A673 (cell line): ENCODE results near the gene OR2V1. TPM values are rescaled to one million over a fixed set of nuclear protein-coding genes. Genes with fewer than 3 reads are reported as not detected.
"Not testable (repeated sequence)": the region's sequence is repeated elsewhere in the genome, so short reads cannot be mapped to it uniquely, and the experiment has no call there.

Source experiments
- BruUV-seq: library from RNA; stranded (reverse); fragments of 400-500 nt; replicated peaks from 2 replicates; lab custom pipeline; 2021; lab: Mats Ljungman, UMichigan
- CTCF ChIA-PET: fragments of 300-600 bp; sonication (Branson Sonifier 250); formaldehyde crosslinking; loops from one replicate; lab custom pipeline; 2022; ENCODE audit warnings: antibody characterized with exemption; lab: Charles Lee
- POLR2A ChIA-PET: fragments of 300-600 bp; sonication (Branson Sonifier 250); formaldehyde crosslinking; loops from one replicate; lab custom pipeline; 2022; ENCODE audit warnings: antibody characterized with exemption; ENCODE audit not compliant: low non-redundant PET; lab: Charles Lee
- DNase-seq: peaks from one replicate; pipeline ENCODE4 v3.0.0-alpha.2; 2015; ENCODE audit warnings: low spot score
- H3K27ac ChIP-seq: fragments of 200-600 bp; sonication (generic); 2 replicates; pipeline ENCODE4 v1.5.1; 2016; ENCODE audit warnings: mixed run types, low read depth, mild to moderate bottlenecking, mixed read lengths, antibody characterized with exemption, low read length; ENCODE audit not compliant: poor library complexity, severe bottlenecking
- H3K27me3 ChIP-seq: fragments of 200-600 bp; sonication (generic); replicated peaks from 2 replicates; pipeline ENCODE4 v1.6.1; 2017; ENCODE audit warnings: mixed run types, low read depth, mild to moderate bottlenecking, mixed read lengths, antibody characterized with exemption, low read length; ENCODE audit not compliant: insufficient read depth, poor library complexity
- H3K36me3 ChIP-seq: fragments of 200-600 bp; sonication (generic); 2 replicates; pipeline ENCODE4 v1.6.1; 2016; ENCODE audit warnings: mixed run types, mild to moderate bottlenecking, mixed read lengths, antibody characterized with exemption, low read length; ENCODE audit not compliant: insufficient read depth, poor library complexity, severe bottlenecking
- H3K4me1 ChIP-seq: fragments of 200-600 bp; sonication (generic); 2 replicates; pipeline ENCODE4 v1.6.1; 2017; ENCODE audit warnings: mixed run types, mild to moderate bottlenecking, mixed read lengths, antibody characterized with exemption, low read length; ENCODE audit not compliant: insufficient read depth, poor library complexity, severe bottlenecking
- H3K4me3 ChIP-seq: fragments of 200-600 bp; sonication (generic); 2 replicates; pipeline ENCODE4 v1.5.1; 2016; ENCODE audit warnings: low read depth, mixed run types, mild to moderate bottlenecking, mixed read lengths, low read length; ENCODE audit not compliant: poor library complexity, severe bottlenecking
- H3K9me3 ChIP-seq: fragments of 200-600 bp; sonication (generic); 2 replicates; pipeline ENCODE4 v1.6.1; 2016; ENCODE audit warnings: mixed run types, low read depth, mild to moderate bottlenecking, mixed read lengths, antibody characterized with exemption, low read length; ENCODE audit not compliant: poor library complexity, severe bottlenecking
- CTCF ChIP-seq: fragments of 300-800, 200-600 bp; sonication (generic); conservative IDR thresholded peaks from 2 replicates; pipeline ENCODE4 v1.5.1; 2017; ENCODE audit warnings: low read depth, mild to moderate bottlenecking, antibody characterized with exemption, low read length, moderate library complexity, mixed read lengths
- EZH2 ChIP-seq: fragments of 200-600 bp; sonication (generic); IDR thresholded peaks from 2 replicates; pipeline ENCODE4 v1.6.1; 2017; ENCODE audit warnings: borderline replicate concordance, low read depth, mild to moderate bottlenecking, mixed read lengths, antibody characterized with exemption, low read length; ENCODE audit not compliant: poor library complexity, severe bottlenecking
- intact Hi-C: fragments of 100-400 bp; cut with micrococcal nuclease; formaldehyde crosslinking; loops from one replicate; pipeline ENCODE4 v1.10.0; 2022; ENCODE audit not compliant: unreplicated experiment
- total RNA-seq: library from RNA; stranded (reverse); gene quantifications from 2 replicates; pipeline ENCODE4 v1.2.3, GENCODE V29; 2021

OR2V1 gene
- total RNA-seq, 1 experiment from 2014 or later = not detected

DNA sequence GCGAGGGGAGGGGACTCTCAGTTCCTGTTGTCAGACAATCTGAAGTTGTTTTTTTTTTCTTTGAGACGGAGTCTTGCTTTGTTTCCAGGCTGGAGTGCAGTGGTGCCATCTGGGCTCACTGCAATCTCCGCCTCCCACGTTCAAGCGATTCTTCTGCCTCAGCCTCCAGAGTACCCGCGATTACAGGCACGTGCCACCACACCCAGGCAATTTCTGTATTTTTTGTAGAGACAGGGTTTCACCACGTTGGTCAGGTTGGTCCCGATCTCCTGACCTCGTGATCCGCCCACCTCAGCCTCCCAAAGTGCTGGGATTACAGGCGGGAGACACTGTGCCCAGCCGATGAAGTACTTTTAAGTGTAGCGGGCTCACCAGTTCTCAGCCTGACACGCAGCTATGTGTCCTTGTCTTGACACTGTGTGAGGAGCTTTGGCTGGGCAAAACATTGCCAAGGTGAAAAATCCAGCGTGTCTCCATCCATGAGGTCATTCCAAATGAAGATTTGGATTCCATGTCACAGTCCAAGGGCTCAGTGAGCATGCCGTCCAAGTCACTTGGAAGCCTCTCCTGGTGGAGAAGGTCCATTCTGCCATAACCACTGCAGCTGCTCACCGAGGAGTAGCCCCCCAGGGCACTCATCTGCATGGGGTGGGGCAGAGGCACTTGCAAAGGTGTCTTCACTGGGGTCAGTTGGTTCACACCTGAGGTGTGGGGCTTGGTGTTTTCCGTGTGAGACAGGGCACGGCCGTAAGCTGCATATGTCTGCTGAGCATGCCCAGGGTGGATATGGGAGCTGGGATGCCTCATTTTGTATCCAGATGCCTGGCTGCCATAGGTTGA is 32.0 kb downstream of the OR2V1 start:
- DNase-seq = peak; percentile 29
- CTCF ChIA-PET = no interaction called here
- no TSS peak for BruUV-seq
- TF ChIP-seq EZH2 = no peak
- TF ChIP-seq CTCF = no peak
- H3K4me3 ChIP-seq = no peak overlapping the region
- H3K27me3 ChIP-seq = peaks cover 19% of the 10 kb centered on the region
- intact Hi-C loops = no loop called here
- no peak overlapping the region for H3K27ac ChIP-seq
- no peaks in the 10 kb centered on the region for H3K4me1 ChIP-seq
- POLR2A ChIA-PET = no interaction called here
- H3K9me3 ChIP-seq = no peaks in the 10 kb centered on the region
- H3K36me3 ChIP-seq = no peaks in the 10 kb centered on the region

GRCh38 chr5:181097759-181098491 is 33.0 kb downstream of the OR2V1 start:
- BruUV-seq, POLR2A ChIA-PET, intact Hi-C loops, H3K9me3 ChIP-seq, H3K4me3 ChIP-seq, DNase-seq, H3K36me3 ChIP-seq, CTCF ChIA-PET, H3K4me1 ChIP-seq, H3K27ac ChIP-seq: not testable (repeated sequence)
- H3K27me3 ChIP-seq = peaks cover 19% of the 10 kb centered on the region

DNA sequence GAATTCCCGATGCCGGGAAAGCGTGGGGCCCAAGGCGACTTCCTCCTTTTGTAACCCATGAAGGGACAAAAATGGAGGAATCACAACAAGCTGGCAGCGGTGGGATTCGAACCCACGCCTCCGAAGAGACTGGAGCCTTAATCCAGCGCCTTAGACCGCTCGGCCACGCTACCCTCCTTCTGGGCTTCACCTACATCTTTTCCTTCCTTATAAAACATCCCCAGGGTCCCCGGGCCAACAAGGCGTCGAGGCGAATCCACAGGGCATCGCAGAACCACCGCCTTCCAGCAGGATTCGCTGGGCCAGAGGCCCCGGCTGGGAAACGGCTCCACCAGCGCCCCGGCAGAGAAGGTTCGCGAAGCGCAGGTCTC is 33.6 kb downstream of the OR2V1 start:
- CTCF ChIA-PET, BruUV-seq, H3K4me3 ChIP-seq, H3K36me3 ChIP-seq, H3K27ac ChIP-seq, POLR2A ChIA-PET, intact Hi-C loops, DNase-seq, H3K4me1 ChIP-seq, H3K9me3 ChIP-seq: not testable (repeated sequence)
- peaks cover 19% of the 10 kb centered on the region for H3K27me3 ChIP-seq

GRCh38 chr5:181096721-181097382 is 34.1 kb downstream of the OR2V1 start:
- BruUV-seq, CTCF ChIA-PET, H3K36me3 ChIP-seq, POLR2A ChIA-PET, H3K4me3 ChIP-seq, DNase-seq, H3K4me1 ChIP-seq, H3K9me3 ChIP-seq, H3K27ac ChIP-seq, intact Hi-C loops: not testable (repeated sequence)
- H3K27me3 ChIP-seq = peaks cover 19% of the 10 kb centered on the region

DNA sequence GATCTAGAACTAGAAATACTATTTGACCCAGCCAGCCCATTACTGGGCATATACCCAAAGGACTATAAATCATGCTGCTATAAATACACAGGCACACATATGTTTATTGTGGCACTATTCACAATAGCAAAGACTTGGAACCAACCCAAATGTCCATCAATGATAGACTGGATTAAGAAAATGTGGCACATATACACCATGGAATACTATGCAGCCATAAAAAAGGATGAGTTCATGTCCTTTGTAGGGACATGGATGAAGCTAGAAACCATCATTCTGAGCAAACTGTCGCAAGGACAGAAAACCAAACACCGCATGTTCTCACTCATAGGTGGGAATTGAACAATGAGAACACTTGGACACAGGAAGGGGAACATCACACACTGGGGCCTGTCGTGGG is 35.8 kb downstream of the OR2V1 start:
- intact Hi-C loops, BruUV-seq, H3K4me1 ChIP-seq, CTCF ChIA-PET, DNase-seq, H3K36me3 ChIP-seq, H3K27ac ChIP-seq, POLR2A ChIA-PET, H3K4me3 ChIP-seq, H3K9me3 ChIP-seq: not testable (repeated sequence)
- peaks cover 14% of the 10 kb centered on the region for H3K27me3 ChIP-seq
